Measurements from ENCODE around the gene CHRM4. TPM values are rescaled to one million over a fixed set of nuclear protein-coding genes. Genes with fewer than 3 reads are reported as not detected.

CHRM4 gene
- total RNA-seq, 1 donor from 2014 or later = 0.35 TPM

DNA sequence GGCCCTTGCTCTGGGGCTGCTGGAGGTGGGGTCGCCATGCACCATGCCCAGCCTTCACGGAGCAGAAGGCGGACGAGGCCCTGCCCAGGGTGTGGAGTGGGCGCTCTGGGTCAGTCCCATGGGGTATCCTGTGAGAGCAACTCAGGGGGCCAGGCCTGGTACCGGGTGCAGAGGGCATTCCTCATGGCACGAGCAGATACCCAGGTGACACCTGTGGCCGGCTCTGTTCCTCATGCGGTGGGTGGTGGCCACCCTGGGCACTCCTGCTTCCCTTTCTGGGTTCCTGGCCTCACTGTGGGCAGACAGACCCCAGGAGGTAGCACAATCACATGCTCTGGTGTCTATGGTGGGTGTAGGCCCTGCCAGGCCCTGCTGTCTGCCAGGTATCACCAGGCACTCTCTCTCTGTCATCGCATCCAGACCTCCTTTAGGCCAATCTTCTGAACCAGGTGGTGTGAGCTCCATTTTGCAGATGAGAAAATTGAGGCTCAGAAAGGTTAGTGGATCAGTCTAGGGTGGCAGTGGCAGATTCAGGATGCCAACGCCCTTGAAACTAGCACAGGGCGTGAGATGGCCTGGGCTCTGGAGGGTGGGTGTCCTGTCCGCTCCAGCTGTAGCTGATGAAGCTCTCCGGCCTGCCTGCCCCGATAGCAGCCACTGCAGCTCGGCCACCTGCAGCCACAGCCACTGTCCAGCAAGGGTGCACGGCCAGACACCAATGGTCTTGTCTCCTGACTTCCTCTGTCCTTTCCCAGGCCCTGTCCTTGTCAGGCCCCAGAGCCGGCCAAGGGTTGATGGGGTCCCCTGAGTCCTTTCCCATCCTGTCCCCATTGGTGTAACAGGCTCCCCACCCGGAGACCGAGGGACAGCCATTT is 29.2 kb downstream of the CHRM4 start:
- ChIA-PET POLR2A (interaction anchor here (1.9 kb wide), 1 partner anchor 10 kb away, joined by 5 read pairs; no protein-coding TSS in a partner anchor), CTCF (no interaction called here)
- Mint-ChIP-seq H3K9me3 (no peaks in the 10 kb centered on the region), H3K4me1 (peaks cover 29% of the 10 kb centered on the region), H3K4me3 (no peak overlapping the region), H3K27ac (no peak overlapping the region), H3K27me3 (no peaks in the 10 kb centered on the region), H3K36me3 (ENCODE audit: low read depth) (no peaks in the 10 kb centered on the region)
- ATAC-seq (ENCODE audit: low read depth) (no peak), DNase-seq (no peak)
- TF ChIP-seq, protein P1, sequence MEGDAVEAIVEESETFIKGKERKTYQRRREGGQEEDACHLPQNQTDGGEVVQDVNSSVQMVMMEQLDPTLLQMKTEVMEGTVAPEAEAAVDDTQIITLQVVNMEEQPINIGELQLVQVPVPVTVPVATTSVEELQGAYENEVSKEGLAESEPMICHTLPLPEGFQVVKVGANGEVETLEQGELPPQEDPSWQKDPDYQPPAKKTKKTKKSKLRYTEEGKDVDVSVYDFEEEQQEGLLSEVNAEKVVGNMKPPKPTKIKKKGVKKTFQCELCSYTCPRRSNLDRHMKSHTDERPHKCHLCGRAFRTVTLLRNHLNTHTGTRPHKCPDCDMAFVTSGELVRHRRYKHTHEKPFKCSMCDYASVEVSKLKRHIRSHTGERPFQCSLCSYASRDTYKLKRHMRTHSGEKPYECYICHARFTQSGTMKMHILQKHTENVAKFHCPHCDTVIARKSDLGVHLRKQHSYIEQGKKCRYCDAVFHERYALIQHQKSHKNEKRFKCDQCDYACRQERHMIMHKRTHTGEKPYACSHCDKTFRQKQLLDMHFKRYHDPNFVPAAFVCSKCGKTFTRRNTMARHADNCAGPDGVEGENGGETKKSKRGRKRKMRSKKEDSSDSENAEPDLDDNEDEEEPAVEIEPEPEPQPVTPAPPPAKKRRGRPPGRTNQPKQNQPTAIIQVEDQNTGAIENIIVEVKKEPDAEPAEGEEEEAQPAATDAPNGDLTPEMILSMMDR (IDR thresholded peaks at IDR 0.05) = no peak
- intact Hi-C loops (cut with micrococcal nuclease) = no loop called here

- Mint-ChIP-seq H3K27ac (peak overlapping the region; percentile 47), H3K4me1 (peaks cover 25% of the 10 kb centered on the region), H3K36me3 (ENCODE audit: low read depth) (peaks cover 4% of the 10 kb centered on the region), H3K9me3 (no peaks in the 10 kb centered on the region), H3K4me3 (peak overlapping the region; percentile 80), H3K27me3 (no peaks in the 10 kb centered on the region)
- DNase-seq (no peak), ATAC-seq (ENCODE audit: low read depth) (peak; percentile 97)
- ChIA-PET CTCF (interaction anchor here (0.8 kb wide), 1 partner anchor 9 kb away, joined by 3 read pairs; no protein-coding TSS in a partner anchor), POLR2A (interaction anchor here (0.5 to 1.9 kb wide), 4 partner anchors 9 to 515 kb away, joined by 3 to 5 read pairs (median 4); no protein-coding TSS in a partner anchor)
- intact Hi-C loops (cut with micrococcal nuclease) = no loop called here
- TF ChIP-seq, protein P1 (IDR thresholded peaks at IDR 0.05) = no peak
These were observed 30.1 kb downstream of the CHRM4 start for GRCh38 chr11:46361283-46362155.

GRCh38 chr11:46360878-46361277 is 30.7 kb downstream of the CHRM4 start:
- DNase-seq (no peak), ATAC-seq (ENCODE audit: low read depth) (no peak)
- ChIA-PET POLR2A (interaction anchor here (0.5 to 1.9 kb wide), 4 partner anchors 9 to 514 kb away, joined by 3 to 5 read pairs (median 4); no protein-coding TSS in a partner anchor), CTCF (no interaction called here)
- H3K36me3 Mint-ChIP-seq (ENCODE audit: low read depth) = peaks cover 8% of the 10 kb centered on the region
- H3K9me3 Mint-ChIP-seq = no peaks in the 10 kb centered on the region
- H3K4me1 Mint-ChIP-seq = peaks cover 27% of the 10 kb centered on the region
- TF ChIP-seq, protein P1 (IDR thresholded peaks at IDR 0.05) = no peak
- intact Hi-C loops (cut with micrococcal nuclease) = no loop called here
- peak overlapping the region; percentile 80 for H3K4me3 Mint-ChIP-seq
- H3K27me3 Mint-ChIP-seq = no peaks in the 10 kb centered on the region
- H3K27ac Mint-ChIP-seq = peak overlapping the region; percentile 47

DNA sequence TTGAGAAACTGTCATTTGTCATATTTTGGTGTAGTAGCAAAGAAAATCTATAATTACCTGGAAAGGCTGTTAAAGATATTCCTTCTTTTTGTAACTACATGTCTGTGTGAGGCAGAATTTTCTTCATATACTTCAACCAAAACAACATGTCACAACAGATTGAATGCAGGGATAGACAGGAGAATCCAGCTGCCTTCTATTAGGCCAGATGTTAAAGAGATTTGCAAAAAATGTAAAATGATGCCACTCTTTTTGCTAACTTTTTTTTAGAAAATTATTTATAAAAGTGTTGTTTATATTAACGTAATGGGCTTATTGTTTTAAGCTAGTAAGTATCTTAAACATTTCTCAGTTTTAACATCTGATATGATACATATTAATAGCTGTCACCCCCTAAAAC is 31.6 kb downstream of the CHRM4 start:
- no peaks in the 10 kb centered on the region for H3K9me3 Mint-ChIP-seq
- ATAC-seq (ENCODE audit: low read depth) (no peak), DNase-seq (no peak)
- ChIA-PET POLR2A (interaction anchor here (0.6 to 1.9 kb wide), 2 partner anchors 8 to 36 kb away, joined by 3 to 5 read pairs; no protein-coding TSS in a partner anchor), CTCF (no interaction called here)
- H3K4me1 Mint-ChIP-seq = peaks cover 27% of the 10 kb centered on the region
- no peak overlapping the region for H3K27ac Mint-ChIP-seq
- H3K36me3 Mint-ChIP-seq (ENCODE audit: low read depth) = peaks cover 8% of the 10 kb centered on the region
- no peaks in the 10 kb centered on the region for H3K27me3 Mint-ChIP-seq
- intact Hi-C loops (cut with micrococcal nuclease) = no loop called here
- TF ChIP-seq, protein P1 (IDR thresholded peaks at IDR 0.05) = no peak
- no peak overlapping the region for H3K4me3 Mint-ChIP-seq

All from activated B cell treated with CpG ODN at 0.5 μM for 24 hours (primary cell).